Endothelial cell of umbilical vein (primary cell): ENCODE data around the gene MAP3K12. TPM values are rescaled to one million over a fixed set of nuclear protein-coding genes. Genes with fewer than 3 reads are reported as not detected.

Experiments used
- BruUV-seq: library from RNA; stranded (reverse); fragments of 400-500 nt; replicated peaks from 2 replicates; lab custom pipeline; 2021; lab: Mats Ljungman, UMichigan
- CTCF ChIA-PET: fragments of 300-600, 350-600 bp; sonication (Branson Sonifier 250); formaldehyde crosslinking; loops from one replicate; lab custom pipeline; 2021; ENCODE audit warnings: antibody characterized with exemption, inconsistent platforms; lab: Charles Lee
- POLR2A ChIA-PET: fragments of 300-600, 350-600 bp; sonication (Branson Sonifier 250); formaldehyde crosslinking; loops from one replicate; lab custom pipeline; 2021; ENCODE audit warnings: antibody characterized with exemption, inconsistent platforms; lab: Charles Lee
- DNase-seq: peaks from one replicate; pipeline ENCODE4 v3.0.0-alpha.2; 2011; ENCODE audit warnings: low read depth, low spot score
- FAIRE-seq: peaks from 2 replicates; lab custom pipeline; 2011; peaks lifted over from hg19 to GRCh38; lab: Jason Lieb, UNC
- H2AFZ ChIP-seq: 2 replicates; pipeline ENCODE4 v1.6.0; 2012; ENCODE audit warnings: low read depth, low read length, control low read depth, inconsistent platforms
- H3K27ac ChIP-seq: 2 replicates; pipeline ENCODE4 v1.5.1; 2011; ENCODE audit warnings: low read depth, mild to moderate bottlenecking, control low read depth, low read length, moderate library complexity; ENCODE audit not compliant: insufficient read depth
- H3K27me3 ChIP-seq, 2 experiments: 2 replicates each; pipeline versions ENCODE4 v1.6.0 to v1.6.1; 2011; ENCODE audit warnings: low read length in 2 of 2, mixed read lengths in 1 of 2; ENCODE audit not compliant: control insufficient read depth in 2 of 2, insufficient read depth in 2 of 2
- H3K36me3 ChIP-seq, 2 experiments: 2 replicates in 1 of 2; 3 replicates in 1 of 2; pipeline ENCODE4 v1.5.1; 2011; ENCODE audit warnings: low read length in 2 of 2, mild to moderate bottlenecking in 1 of 2, moderate library complexity in 1 of 2; ENCODE audit not compliant: control insufficient read depth in 2 of 2, insufficient read depth in 2 of 2; ENCODE audit errors: extremely low read depth in 1 of 2
- H3K4me1 ChIP-seq: 3 replicates; pipeline ENCODE4 v1.5.1; 2011; ENCODE audit warnings: mild to moderate bottlenecking, low read length; ENCODE audit not compliant: control insufficient read depth, insufficient read depth; ENCODE audit errors: extremely low read depth
- H3K4me2 ChIP-seq: 2 replicates; pipeline ENCODE4 v1.6.1; 2011; ENCODE audit warnings: low read length, control low read depth, mixed read lengths; ENCODE audit not compliant: insufficient read depth
- H3K4me3 ChIP-seq, 3 experiments: fragments of 200-600 bp in 1 of 3; sonication (generic), shearing (Covaris generic) in 1 of 3; replicated peaks in 1 of 3; 2 replicates each; pipeline ENCODE4 v1.5.1; 2011 to 2016; ENCODE audit warnings: control low read depth in 3 of 3, low read length in 3 of 3, mild to moderate bottlenecking in 2 of 3, inconsistent platforms in 1 of 3, low read depth in 1 of 3, moderate library complexity in 1 of 3; ENCODE audit not compliant: insufficient read depth in 1 of 3
- H3K79me2 ChIP-seq: 2 replicates; pipeline ENCODE4 v1.6.0; 2012; ENCODE audit warnings: low read length, inconsistent platforms; ENCODE audit not compliant: control insufficient read depth, insufficient read depth
- H3K9ac ChIP-seq: replicated peaks from 2 replicates; pipeline ENCODE3; 2011; ENCODE audit warnings: low read length, control low read depth; ENCODE audit not compliant: insufficient read depth; ENCODE audit errors: extremely low read depth
- H3K9me1 ChIP-seq: replicated peaks from 3 replicates; pipeline ENCODE4 v1.6.0; 2011; ENCODE audit warnings: mild to moderate bottlenecking, low read length; ENCODE audit not compliant: control insufficient read depth, insufficient read depth; ENCODE audit errors: extremely low read depth
- H3K9me3 ChIP-seq: replicated peaks from 2 replicates; pipeline ENCODE4 v1.5.1; 2012; ENCODE audit warnings: low read length, inconsistent platforms; ENCODE audit not compliant: control insufficient read depth, insufficient read depth
- H4K20me1 ChIP-seq: replicated peaks from 2 replicates; pipeline ENCODE3; 2011; ENCODE audit warnings: mild to moderate bottlenecking, low read length; ENCODE audit not compliant: control insufficient read depth, insufficient read depth; ENCODE audit errors: extremely low read depth
- CTCF ChIP-seq, 2 donors: IDR thresholded peaks; 1 replicate in 1 of 2; 2 replicates in 1 of 2; pipeline ENCODE4 v1.5.1; 2011; ENCODE audit warnings: low read length in 2 of 2, mild to moderate bottlenecking in 2 of 2, moderate library complexity in 2 of 2, control low read depth in 1 of 2, inconsistent platforms in 1 of 2, low read depth in 1 of 2; ENCODE audit not compliant: insufficient read depth in 1 of 2; ENCODE audit errors: extremely low read depth in 1 of 2
- EZH2 ChIP-seq: IDR thresholded peaks from 2 replicates; pipeline ENCODE4 v1.6.1; 2012; ENCODE audit warnings: borderline replicate concordance, low read depth, mild to moderate bottlenecking, moderate library complexity, low read length, inconsistent platforms; ENCODE audit not compliant: severe bottlenecking
- FOS ChIP-seq: IDR thresholded peaks from 2 replicates; pipeline ENCODE4 v1.6.1; 2011; ENCODE audit warnings: mild to moderate bottlenecking, low read length, moderate library complexity, borderline replicate concordance; ENCODE audit not compliant: insufficient read depth
- GATA2 ChIP-seq: IDR thresholded peaks from 2 replicates; pipeline ENCODE4 v1.7.0; 2011; ENCODE audit warnings: low read depth, mild to moderate bottlenecking, moderate library complexity, mixed read lengths, low read length; ENCODE audit not compliant: insufficient read length, insufficient read depth
- JUN ChIP-seq: IDR thresholded peaks from 2 replicates; pipeline ENCODE4 v1.6.1; 2011; ENCODE audit warnings: borderline replicate concordance, low read depth; ENCODE audit not compliant: insufficient read length, insufficient read depth
- MYC ChIP-seq: IDR thresholded peaks from one replicate; pipeline ENCODE4 v1.6.1; 2011; ENCODE audit warnings: mild to moderate bottlenecking, low read depth, low read length
- POLR2A ChIP-seq: IDR thresholded peaks from 2 replicates; pipeline ENCODE4 v1.6.1; 2012; ENCODE audit warnings: low read depth, mild to moderate bottlenecking, control low read depth, low read length
- POLR2AphosphoS5 ChIP-seq: IDR thresholded peaks from 2 replicates; pipeline ENCODE4 v1.6.1; 2012; ENCODE audit warnings: low read depth, mild to moderate bottlenecking, control low read depth, low read length, moderate library complexity; ENCODE audit not compliant: insufficient read depth
- dilution Hi-C: fragments of 300-500 bp; cut with MboI; formaldehyde crosslinking; loops from one replicate; pipeline ENCODE4 v1.15.0; 2019; ENCODE audit warnings: low sequenced_read_pairs; ENCODE audit not compliant: extremely low pct_ligation_motif_present
- intact Hi-C: fragments of 100-400 bp; cut with micrococcal nuclease; formaldehyde crosslinking; loops from one replicate; pipeline ENCODE4 v1.10.0; 2022
- polyA plus RNA-seq, 4 experiments: library from polyadenylated mRNA; depleted of rRNA in 3 of 4; stranded (reverse) in 3 of 4; unstranded in 1 of 4; fragments of >200 nt; gene quantifications; 2 replicates each; pipeline versions ENCODE4 v1.2.1 to v1.2.3, GENCODE V29; 2011 to 2012; ENCODE audit warnings: missing spikeins in 1 of 4
- total RNA-seq: library from RNA; stranded (reverse); gene quantifications from 2 replicates; pipeline ENCODE4 v1.2.3, GENCODE V29; 2021
- TF ChIP-seq, protein P1 (sequence below): IDR thresholded peaks from 2 replicates; pipeline ENCODE4 v1.6.1; 2011; ENCODE audit not compliant: insufficient read depth, insufficient read length

MAP3K12 gene
- total and polyA plus RNA-seq, 2 donors (not counting 3 experiments of a cell fraction or from before 2014, with no cell fraction given): 29.3 to 66.2 TPM

DNA sequence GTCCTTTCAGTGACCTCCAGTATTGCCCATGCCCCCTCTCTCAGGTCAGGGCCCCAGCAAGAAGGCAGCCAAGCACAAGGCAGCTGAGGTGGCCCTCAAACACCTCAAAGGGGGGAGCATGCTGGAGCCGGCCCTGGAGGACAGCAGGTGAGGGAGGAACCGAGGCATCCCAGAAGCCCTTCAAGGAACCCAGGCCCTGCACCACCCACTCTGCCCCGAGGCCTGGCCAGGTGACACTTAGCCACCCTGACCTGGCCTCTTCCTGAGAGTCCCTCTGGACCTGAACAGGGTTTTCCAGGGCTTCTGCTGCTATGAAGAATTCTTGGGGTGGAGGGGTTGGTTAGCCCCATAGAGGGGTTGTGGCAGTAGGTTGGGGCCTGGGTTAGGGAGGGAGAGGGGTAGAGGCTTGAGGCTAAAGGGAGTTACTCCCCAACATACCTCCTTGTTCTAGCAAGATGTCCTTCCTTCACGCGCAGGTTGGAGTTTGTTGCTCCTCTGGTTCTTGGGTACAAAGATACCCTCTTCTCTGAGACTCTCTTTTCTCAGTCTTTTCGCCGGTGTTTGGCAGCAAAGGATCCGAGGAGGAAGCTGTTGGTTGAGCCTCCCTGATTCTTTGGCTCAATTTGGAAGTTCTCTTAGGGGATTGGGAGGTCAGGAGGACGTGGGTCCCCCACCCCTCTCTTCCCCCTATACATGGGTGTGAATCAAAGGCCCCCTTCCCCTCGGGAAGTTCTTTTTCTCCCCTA lies 3.9 kb upstream of the MAP3K12 start:
- dilution Hi-C loops (no loop called here), intact Hi-C loops (loop anchor here (5.0 kb wide), 1 partner anchor 281 kb away; no protein-coding TSS in a partner anchor)
- Histone ChIP-seq H3K79me2 (peaks cover 14% of the 10 kb centered on the region), H3K27me3 (no peaks in the 10 kb centered on the region), H4K20me1 (no peaks in the 10 kb centered on the region), H3K9ac (no peak overlapping the region), H3K36me3 (peaks cover 0 to 30% of the 10 kb centered on the region in 2 experiments), H3K9me3 (no peaks in the 10 kb centered on the region), H3K27ac (peak overlapping the region; percentile 7), H3K4me1 (peaks cover 30% of the 10 kb centered on the region), H2AFZ (no peak overlapping the region), H3K9me1 (no peaks in the 10 kb centered on the region), H3K4me2 (no peak overlapping the region), H3K4me3 (no peak overlapping the region)
- FAIRE-seq: no peak
- ChIA-PET CTCF (interaction anchor here (0.5 to 1.4 kb wide), 4 partner anchors 12 to 178 kb away, joined by 3 to 4 read pairs (median 3); no protein-coding TSS in a partner anchor), POLR2A (no interaction called here)
- no peak for DNase-seq
- no TSS peak for BruUV-seq
- TF ChIP-seq EZH2 (no peak), MYC (no peak), GATA2 (no peak), POLR2A (no peak), FOS (no peak), JUN (no peak), POLR2AphosphoS5 (no peak), CTCF (IDR thresholded peaks at IDR 0.05; ENCODE audit: extremely low read depth in 1 of 2, insufficient read depth in 1 of 2, low read depth in 1 of 2, low read length in 2 of 2) (no peak)
- TF ChIP-seq, protein P1, sequence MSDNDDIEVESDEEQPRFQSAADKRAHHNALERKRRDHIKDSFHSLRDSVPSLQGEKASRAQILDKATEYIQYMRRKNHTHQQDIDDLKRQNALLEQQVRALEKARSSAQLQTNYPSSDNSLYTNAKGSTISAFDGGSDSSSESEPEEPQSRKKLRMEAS: no peak
